NT2/D1 (cell line): ENCODE results near the gene B3GNT9.

Experiments
- SUZ12 ChIP-seq: IDR thresholded peaks from 2 replicates; pipeline ENCODE4 v1.6.1; 2011; ENCODE audit not compliant: insufficient read length, insufficient read depth; ENCODE audit errors: extremely low read depth
- ZNF274 ChIP-seq: IDR thresholded peaks from 2 replicates; pipeline ENCODE4 v1.6.1; 2011; ENCODE audit warnings: mild to moderate bottlenecking, low read depth, low read length

DNA sequence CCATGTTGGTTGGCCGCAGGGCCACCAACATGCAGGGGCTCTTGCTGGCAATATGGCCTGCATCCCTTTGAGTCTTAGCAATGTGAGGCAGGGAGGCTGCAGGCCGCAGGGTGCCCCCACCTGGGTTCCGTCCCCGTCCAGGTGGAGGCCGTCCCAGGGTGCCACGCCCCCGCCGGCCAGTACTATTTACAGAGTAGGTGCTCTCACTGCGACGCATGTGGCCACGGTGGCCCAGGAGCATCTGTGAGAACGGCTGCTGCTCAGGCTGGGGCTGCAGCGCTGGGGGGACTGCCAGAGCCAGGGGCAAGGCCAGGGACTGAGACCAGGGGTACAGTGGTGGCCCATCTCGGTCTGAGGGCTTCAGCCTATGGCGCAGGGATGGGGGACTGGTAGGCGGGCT lies 29.4 kb upstream of the B3GNT9 start:
- TF ChIP-seq SUZ12: no peak
- TF ChIP-seq ZNF274: no peak
